GM23338 (cell line): ENCODE results near the gene WWOX. TPM values are rescaled to one million over a fixed set of nuclear protein-coding genes. Genes with fewer than 3 reads are reported as not detected.
A peak's percentile ranks its signal among the peaks of the same experiment; 100 is the strongest.

Source experiments
- ATAC-seq: fragments of 200-7000 bp; cut with Tn5 transposase; 3 replicates; pipeline ENCODE4 v1.9.1; 2020
- DNase-seq: peaks from one replicate; pipeline ENCODE4 v3.0.0-alpha.2; 2015; ENCODE audit warnings: low spot score
- H2AFZ ChIP-seq: fragments of 200-600 bp; sonication (generic); 2 replicates; pipeline ENCODE4 v1.8.0; 2016; ENCODE audit warnings: antibody characterized with exemption, mild to moderate bottlenecking, moderate library complexity
- H3F3A ChIP-seq: fragments of 200-600 bp; sonication (generic); replicated peaks from 2 replicates; pipeline ENCODE4 v1.8.0; 2017; ENCODE audit warnings: antibody characterized with exemption, mixed run types, low read depth
- H3K27ac ChIP-seq: fragments of 200-600 bp; sonication (generic); 2 replicates; pipeline ENCODE4 v1.6.1; 2016; ENCODE audit warnings: low read depth
- H3K27me3 ChIP-seq: fragments of 200-600 bp; sonication (generic); 2 replicates; pipeline ENCODE4 v1.8.0; 2016; ENCODE audit warnings: mild to moderate bottlenecking, mixed run types, moderate library complexity; ENCODE audit not compliant: insufficient read depth
- H3K36me3 ChIP-seq: fragments of 200-600 bp; sonication (generic); 2 replicates; pipeline ENCODE4 v1.8.0; 2016; ENCODE audit warnings: mild to moderate bottlenecking; ENCODE audit not compliant: insufficient read depth
- H3K4me1 ChIP-seq: fragments of 200-600 bp; sonication (generic); 2 replicates; pipeline ENCODE4 v1.8.0; 2016; ENCODE audit warnings: mild to moderate bottlenecking, moderate library complexity; ENCODE audit not compliant: insufficient read depth
- H3K4me2 ChIP-seq: fragments of 200-600 bp; sonication (generic); 2 replicates; pipeline ENCODE4 v1.7.1; 2017; ENCODE audit warnings: mixed run types
- H3K4me3 ChIP-seq: fragments of 200-600 bp; sonication (generic); 2 replicates; pipeline ENCODE4 v1.6.1; 2016; ENCODE audit warnings: mixed run types
- H3K79me2 ChIP-seq: fragments of 200-600 bp; sonication (generic); replicated peaks from 2 replicates; pipeline ENCODE4 v1.8.0; 2017; ENCODE audit warnings: mild to moderate bottlenecking; ENCODE audit not compliant: insufficient read depth
- H3K9me2 ChIP-seq: fragments of 200-600 bp; sonication (generic); 2 replicates; pipeline ENCODE4 v1.8.0; 2017; ENCODE audit not compliant: insufficient read depth
- H4K20me1 ChIP-seq: fragments of 200-600 bp; sonication (generic); replicated peaks from 2 replicates; pipeline ENCODE4 v1.8.0; 2017; ENCODE audit warnings: mild to moderate bottlenecking; ENCODE audit not compliant: insufficient read depth
- H3K27ac Mint-ChIP-seq: 2 replicates; pipeline ENCODE4 v1.8.0; 2020; ENCODE audit warnings: inconsistent platforms, mild to moderate bottlenecking, moderate library complexity, mixed read lengths
- H3K27me3 Mint-ChIP-seq: 3 replicates; pipeline ENCODE4 v1.8.0; 2022; ENCODE audit warnings: low read depth, mild to moderate bottlenecking, moderate library complexity, mixed read lengths, inconsistent platforms; ENCODE audit not compliant: insufficient read depth, poor library complexity
- H3K36me3 Mint-ChIP-seq: 3 replicates; pipeline ENCODE4 v1.8.0; 2021; ENCODE audit warnings: low read depth, mild to moderate bottlenecking, inconsistent platforms, moderate library complexity, mixed read lengths
- H3K4me1 Mint-ChIP-seq: 3 replicates; pipeline ENCODE4 v1.8.0; 2020; ENCODE audit warnings: mild to moderate bottlenecking, inconsistent platforms, mixed read lengths
- H3K4me3 Mint-ChIP-seq: 3 replicates; pipeline ENCODE4 v1.8.0; 2021; ENCODE audit warnings: moderate library complexity, mild to moderate bottlenecking, inconsistent platforms, mixed read lengths
- H3K9me3 Mint-ChIP-seq: 3 replicates; pipeline ENCODE4 v1.8.0; 2020; ENCODE audit warnings: moderate library complexity, mild to moderate bottlenecking, inconsistent platforms, mixed read lengths
- CREB1 ChIP-seq: fragments of 250-450 bp; sonication (Bioruptor Pico); IDR thresholded peaks from 2 replicates; pipeline ENCODE4 v1.5.0; 2020; ENCODE audit warnings: low read depth, mild to moderate bottlenecking, moderate library complexity
- EZH2 ChIP-seq: fragments of 200-600 bp; sonication (generic); IDR thresholded peaks from one replicate; pipeline ENCODE4 v1.8.0; 2017; ENCODE audit warnings: antibody characterized with exemption, mild to moderate bottlenecking, low read depth; ENCODE audit not compliant: unreplicated experiment
- JUNB ChIP-seq: IDR thresholded peaks from one replicate; pipeline ENCODE4 v1.6.1; 2016; ENCODE audit warnings: antibody characterized with exemption; ENCODE audit not compliant: unreplicated experiment
- NANOG ChIP-seq: IDR thresholded peaks from 2 replicates; pipeline ENCODE4 v1.6.1; 2016; ENCODE audit warnings: antibody characterized with exemption, borderline replicate concordance
- POLR2AphosphoS5 ChIP-seq: IDR thresholded peaks from 2 replicates; pipeline ENCODE4 v1.6.1; 2016; ENCODE audit warnings: antibody characterized with exemption, low read depth
- STAT1 ChIP-seq: IDR thresholded peaks from one replicate; pipeline ENCODE4 v1.6.1; 2016; ENCODE audit warnings: antibody characterized with exemption; ENCODE audit not compliant: unreplicated experiment
- ZNF114 ChIP-seq: fragments of 250-450 bp; sonication (Bioruptor Pico); IDR thresholded peaks from 2 replicates; pipeline ENCODE4 v1.5.0; 2020; ENCODE audit warnings: mild to moderate bottlenecking, moderate library complexity
- polyA plus RNA-seq: library from polyadenylated mRNA; unstranded; fragments of >200 nt; fragmentation: Nextera tagmentation; extraction: Ambion mirVana; gene quantifications from 2 replicates; pipeline ENCODE4 v1.2.1, GENCODE V29; 2016
- total RNA-seq: library from RNA; depleted of rRNA; stranded (reverse); fragments of >200 nt; shearing (Covaris generic); gene quantifications from 2 replicates; pipeline ENCODE4 v1.2.3, GENCODE V29; 2014
- TF ChIP-seq, protein P1 (sequence below): fragments of 250-450 bp; sonication (Bioruptor Pico); IDR thresholded peaks from 2 replicates; pipeline ENCODE4 v1.5.0; 2020; ENCODE audit warnings: mild to moderate bottlenecking, moderate library complexity
- TF ChIP-seq, protein P2 (sequence below): IDR thresholded peaks from 2 replicates; pipeline ENCODE4 v1.6.1; 2016; ENCODE audit warnings: antibody characterized with exemption
- TF ChIP-seq, protein P3 (sequence below), 2 experiments: fragments of 200-600 bp in 1 of 2; sonication (generic) in 1 of 2; conservative IDR thresholded peaks; 2 replicates each; pipeline versions ENCODE4 v1.5.1 to v1.6.1; 2016 to 2017; ENCODE audit warnings: antibody characterized with exemption in 2 of 2, low read depth in 2 of 2, mild to moderate bottlenecking in 2 of 2, moderate library complexity in 1 of 2
- TF ChIP-seq, protein P4 (sequence below): IDR thresholded peaks from one replicate; pipeline ENCODE4 v1.6.1; 2018; ENCODE audit warnings: antibody characterized with exemption; ENCODE audit not compliant: unreplicated experiment

The WWOX gene
- total and polyA plus RNA-seq, 2 experiments from 2014 or later = 10.0 to 19.3 TPM

DNA sequence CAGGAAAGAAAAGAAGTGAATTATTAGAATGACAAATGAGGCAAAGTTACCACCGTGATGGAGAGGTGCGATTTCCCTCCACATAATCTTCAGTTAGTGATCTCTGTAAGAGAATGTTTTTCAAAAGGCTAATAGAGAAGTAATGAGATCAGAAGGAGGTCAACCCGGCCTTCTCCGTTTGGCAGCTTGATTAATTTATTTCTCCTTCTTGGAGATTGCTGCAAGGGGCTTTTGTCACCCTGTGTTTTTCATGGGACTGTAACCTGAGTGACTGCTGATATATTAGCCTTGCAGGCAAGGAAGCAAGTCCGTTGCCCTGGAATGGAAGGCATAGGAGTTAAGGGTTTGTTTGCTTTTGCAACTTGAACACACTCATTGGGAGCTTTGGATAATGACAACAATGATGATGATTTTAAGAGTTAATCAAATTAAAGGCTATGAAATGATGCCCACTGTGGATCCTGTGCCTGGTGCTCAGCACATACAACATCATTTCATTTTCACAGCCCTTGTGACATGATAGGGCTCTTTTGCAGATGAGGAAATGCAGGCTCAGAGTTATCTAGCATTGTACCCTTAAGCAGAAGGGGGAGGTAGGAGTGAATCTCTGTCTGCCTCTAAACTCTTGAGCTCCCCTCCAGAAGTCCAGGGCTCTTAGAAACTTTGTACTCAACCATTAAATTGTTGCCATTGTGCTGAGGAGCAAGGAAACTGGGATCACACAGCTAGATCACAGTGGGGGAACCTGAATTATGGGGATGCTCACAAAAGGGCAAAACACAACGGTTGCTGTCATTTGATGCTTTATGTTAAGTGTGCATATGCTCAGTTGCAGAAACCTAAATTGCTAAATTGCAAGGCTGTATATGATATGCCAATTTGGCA is 226.3 kb downstream of the WWOX start:
- H4K20me1 ChIP-seq = no peaks in the 10 kb centered on the region
- Mint-ChIP-seq H3K36me3 (no peaks in the 10 kb centered on the region), H3K4me1 (peaks cover 46% of the 10 kb centered on the region), H3K27me3 (peaks cover 4% of the 10 kb centered on the region), H3K4me3 (no peak overlapping the region), H3K9me3 (no peaks in the 10 kb centered on the region), H3K27ac (no peak overlapping the region)
- H3F3A ChIP-seq = no peaks in the 10 kb centered on the region
- ATAC-seq (peak; percentile 53), DNase-seq (peak; percentile 21)
- H3K79me2 ChIP-seq = no peaks in the 10 kb centered on the region
- TF ChIP-seq, protein P1, sequence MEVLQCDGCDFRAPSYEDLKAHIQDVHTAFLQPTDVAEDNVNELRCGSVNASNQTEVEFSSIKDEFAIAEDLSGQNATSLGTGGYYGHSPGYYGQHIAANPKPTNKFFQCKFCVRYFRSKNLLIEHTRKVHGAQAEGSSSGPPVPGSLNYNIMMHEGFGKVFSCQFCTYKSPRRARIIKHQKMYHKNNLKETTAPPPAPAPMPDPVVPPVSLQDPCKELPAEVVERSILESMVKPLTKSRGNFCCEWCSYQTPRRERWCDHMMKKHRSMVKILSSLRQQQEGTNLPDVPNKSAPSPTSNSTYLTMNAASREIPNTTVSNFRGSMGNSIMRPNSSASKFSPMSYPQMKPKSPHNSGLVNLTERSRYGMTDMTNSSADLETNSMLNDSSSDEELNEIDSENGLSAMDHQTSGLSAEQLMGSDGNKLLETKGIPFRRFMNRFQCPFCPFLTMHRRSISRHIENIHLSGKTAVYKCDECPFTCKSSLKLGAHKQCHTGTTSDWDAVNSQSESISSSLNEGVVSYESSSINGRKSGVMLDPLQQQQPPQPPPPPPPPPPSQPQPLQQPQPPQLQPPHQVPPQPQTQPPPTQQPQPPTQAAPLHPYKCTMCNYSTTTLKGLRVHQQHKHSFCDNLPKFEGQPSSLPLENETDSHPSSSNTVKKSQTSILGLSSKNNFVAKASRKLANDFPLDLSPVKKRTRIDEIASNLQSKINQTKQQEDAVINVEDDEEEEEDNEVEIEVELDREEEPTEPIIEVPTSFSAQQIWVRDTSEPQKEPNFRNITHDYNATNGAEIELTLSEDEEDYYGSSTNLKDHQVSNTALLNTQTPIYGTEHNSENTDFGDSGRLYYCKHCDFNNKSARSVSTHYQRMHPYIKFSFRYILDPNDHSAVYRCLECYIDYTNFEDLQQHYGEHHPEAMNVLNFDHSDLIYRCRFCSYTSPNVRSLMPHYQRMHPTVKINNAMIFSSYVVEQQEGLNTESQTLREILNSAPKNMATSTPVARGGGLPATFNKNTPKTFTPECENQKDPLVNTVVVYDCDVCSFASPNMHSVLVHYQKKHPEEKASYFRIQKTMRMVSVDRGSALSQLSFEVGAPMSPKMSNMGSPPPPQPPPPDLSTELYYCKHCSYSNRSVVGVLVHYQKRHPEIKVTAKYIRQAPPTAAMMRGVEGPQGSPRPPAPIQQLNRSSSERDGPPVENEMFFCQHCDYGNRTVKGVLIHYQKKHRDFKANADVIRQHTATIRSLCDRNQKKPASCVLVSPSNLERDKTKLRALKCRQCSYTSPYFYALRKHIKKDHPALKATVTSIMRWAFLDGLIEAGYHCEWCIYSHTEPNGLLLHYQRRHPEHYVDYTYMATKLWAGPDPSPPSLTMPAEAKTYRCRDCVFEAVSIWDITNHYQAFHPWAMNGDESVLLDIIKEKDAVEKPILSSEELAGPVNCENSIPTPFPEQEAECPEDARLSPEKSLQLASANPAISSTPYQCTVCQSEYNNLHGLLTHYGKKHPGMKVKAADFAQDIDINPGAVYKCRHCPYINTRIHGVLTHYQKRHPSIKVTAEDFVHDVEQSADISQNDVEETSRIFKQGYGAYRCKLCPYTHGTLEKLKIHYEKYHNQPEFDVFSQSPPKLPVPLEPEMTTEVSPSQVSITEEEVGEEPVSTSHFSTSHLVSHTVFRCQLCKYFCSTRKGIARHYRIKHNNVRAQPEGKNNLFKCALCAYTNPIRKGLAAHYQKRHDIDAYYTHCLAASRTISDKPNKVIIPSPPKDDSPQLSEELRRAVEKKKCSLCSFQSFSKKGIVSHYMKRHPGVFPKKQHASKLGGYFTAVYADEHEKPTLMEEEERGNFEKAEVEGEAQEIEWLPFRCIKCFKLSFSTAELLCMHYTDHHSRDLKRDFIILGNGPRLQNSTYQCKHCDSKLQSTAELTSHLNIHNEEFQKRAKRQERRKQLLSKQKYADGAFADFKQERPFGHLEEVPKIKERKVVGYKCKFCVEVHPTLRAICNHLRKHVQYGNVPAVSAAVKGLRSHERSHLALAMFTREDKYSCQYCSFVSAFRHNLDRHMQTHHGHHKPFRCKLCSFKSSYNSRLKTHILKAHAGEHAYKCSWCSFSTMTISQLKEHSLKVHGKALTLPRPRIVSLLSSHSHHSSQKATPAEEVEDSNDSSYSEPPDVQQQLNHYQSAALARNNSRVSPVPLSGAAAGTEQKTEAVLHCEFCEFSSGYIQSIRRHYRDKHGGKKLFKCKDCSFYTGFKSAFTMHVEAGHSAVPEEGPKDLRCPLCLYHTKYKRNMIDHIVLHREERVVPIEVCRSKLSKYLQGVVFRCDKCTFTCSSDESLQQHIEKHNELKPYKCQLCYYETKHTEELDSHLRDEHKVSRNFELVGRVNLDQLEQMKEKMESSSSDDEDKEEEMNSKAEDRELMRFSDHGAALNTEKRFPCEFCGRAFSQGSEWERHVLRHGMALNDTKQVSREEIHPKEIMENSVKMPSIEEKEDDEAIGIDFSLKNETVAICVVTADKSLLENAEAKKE = no peak
- TF ChIP-seq CREB1 = no peak
- TF ChIP-seq NANOG = no peak
- TF ChIP-seq POLR2AphosphoS5 = no peak
- TF ChIP-seq, protein P2, sequence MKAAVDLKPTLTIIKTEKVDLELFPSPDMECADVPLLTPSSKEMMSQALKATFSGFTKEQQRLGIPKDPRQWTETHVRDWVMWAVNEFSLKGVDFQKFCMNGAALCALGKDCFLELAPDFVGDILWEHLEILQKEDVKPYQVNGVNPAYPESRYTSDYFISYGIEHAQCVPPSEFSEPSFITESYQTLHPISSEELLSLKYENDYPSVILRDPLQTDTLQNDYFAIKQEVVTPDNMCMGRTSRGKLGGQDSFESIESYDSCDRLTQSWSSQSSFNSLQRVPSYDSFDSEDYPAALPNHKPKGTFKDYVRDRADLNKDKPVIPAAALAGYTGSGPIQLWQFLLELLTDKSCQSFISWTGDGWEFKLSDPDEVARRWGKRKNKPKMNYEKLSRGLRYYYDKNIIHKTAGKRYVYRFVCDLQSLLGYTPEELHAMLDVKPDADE = no peak
- no peak for TF ChIP-seq ZNF114 (CRISPR knock-in tag)
- TF ChIP-seq EZH2 = no peak
- no peak for TF ChIP-seq STAT1
- TF ChIP-seq, protein P3, sequence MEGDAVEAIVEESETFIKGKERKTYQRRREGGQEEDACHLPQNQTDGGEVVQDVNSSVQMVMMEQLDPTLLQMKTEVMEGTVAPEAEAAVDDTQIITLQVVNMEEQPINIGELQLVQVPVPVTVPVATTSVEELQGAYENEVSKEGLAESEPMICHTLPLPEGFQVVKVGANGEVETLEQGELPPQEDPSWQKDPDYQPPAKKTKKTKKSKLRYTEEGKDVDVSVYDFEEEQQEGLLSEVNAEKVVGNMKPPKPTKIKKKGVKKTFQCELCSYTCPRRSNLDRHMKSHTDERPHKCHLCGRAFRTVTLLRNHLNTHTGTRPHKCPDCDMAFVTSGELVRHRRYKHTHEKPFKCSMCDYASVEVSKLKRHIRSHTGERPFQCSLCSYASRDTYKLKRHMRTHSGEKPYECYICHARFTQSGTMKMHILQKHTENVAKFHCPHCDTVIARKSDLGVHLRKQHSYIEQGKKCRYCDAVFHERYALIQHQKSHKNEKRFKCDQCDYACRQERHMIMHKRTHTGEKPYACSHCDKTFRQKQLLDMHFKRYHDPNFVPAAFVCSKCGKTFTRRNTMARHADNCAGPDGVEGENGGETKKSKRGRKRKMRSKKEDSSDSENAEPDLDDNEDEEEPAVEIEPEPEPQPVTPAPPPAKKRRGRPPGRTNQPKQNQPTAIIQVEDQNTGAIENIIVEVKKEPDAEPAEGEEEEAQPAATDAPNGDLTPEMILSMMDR (conservative IDR thresholded peaks at IDR 0.05; ENCODE audit: low read depth in 2 of 2) = no peak
- TF ChIP-seq, protein P4, sequence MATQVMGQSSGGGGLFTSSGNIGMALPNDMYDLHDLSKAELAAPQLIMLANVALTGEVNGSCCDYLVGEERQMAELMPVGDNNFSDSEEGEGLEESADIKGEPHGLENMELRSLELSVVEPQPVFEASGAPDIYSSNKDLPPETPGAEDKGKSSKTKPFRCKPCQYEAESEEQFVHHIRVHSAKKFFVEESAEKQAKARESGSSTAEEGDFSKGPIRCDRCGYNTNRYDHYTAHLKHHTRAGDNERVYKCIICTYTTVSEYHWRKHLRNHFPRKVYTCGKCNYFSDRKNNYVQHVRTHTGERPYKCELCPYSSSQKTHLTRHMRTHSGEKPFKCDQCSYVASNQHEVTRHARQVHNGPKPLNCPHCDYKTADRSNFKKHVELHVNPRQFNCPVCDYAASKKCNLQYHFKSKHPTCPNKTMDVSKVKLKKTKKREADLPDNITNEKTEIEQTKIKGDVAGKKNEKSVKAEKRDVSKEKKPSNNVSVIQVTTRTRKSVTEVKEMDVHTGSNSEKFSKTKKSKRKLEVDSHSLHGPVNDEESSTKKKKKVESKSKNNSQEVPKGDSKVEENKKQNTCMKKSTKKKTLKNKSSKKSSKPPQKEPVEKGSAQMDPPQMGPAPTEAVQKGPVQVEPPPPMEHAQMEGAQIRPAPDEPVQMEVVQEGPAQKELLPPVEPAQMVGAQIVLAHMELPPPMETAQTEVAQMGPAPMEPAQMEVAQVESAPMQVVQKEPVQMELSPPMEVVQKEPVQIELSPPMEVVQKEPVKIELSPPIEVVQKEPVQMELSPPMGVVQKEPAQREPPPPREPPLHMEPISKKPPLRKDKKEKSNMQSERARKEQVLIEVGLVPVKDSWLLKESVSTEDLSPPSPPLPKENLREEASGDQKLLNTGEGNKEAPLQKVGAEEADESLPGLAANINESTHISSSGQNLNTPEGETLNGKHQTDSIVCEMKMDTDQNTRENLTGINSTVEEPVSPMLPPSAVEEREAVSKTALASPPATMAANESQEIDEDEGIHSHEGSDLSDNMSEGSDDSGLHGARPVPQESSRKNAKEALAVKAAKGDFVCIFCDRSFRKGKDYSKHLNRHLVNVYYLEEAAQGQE = no peak
- no peak for TF ChIP-seq JUNB
- no peak overlapping the region for H2AFZ ChIP-seq
- H3K9me2 ChIP-seq = no peaks in the 10 kb centered on the region
- no peaks in the 10 kb centered on the region for H3K36me3 ChIP-seq
- peaks cover 27% of the 10 kb centered on the region for H3K4me1 ChIP-seq
- H3K4me2 ChIP-seq = peak overlapping the region; percentile 47; the same call in 1 of the 2 replicates
- no peaks in the 10 kb centered on the region for H3K27me3 ChIP-seq
- H3K4me3 ChIP-seq = no peak overlapping the region
- H3K27ac ChIP-seq = no peak overlapping the region
